Activated naive CD4-positive, alpha-beta T cell treated with anti-CD3 and anti-CD28 coated beads, Interleukin-2, amount 50 U/mL, for 24 hours (primary cell): ENCODE results near the gene CNTN5.

ENCODE experiments used
- H3K27ac Mint-ChIP-seq: one replicate; pipeline ENCODE4 v1.8.0; 2021; ENCODE audit warnings: mild to moderate bottlenecking, mixed read lengths
- H3K27me3 Mint-ChIP-seq: one replicate; pipeline ENCODE4 v1.8.0; 2021; ENCODE audit warnings: mixed read lengths
- H3K36me3 Mint-ChIP-seq: one replicate; pipeline ENCODE4 v1.8.0; 2021; ENCODE audit warnings: mixed read lengths
- H3K4me1 Mint-ChIP-seq: one replicate; pipeline ENCODE4 v1.8.0; 2021; ENCODE audit warnings: mixed read lengths
- H3K4me3 Mint-ChIP-seq: one replicate; pipeline ENCODE4 v1.8.0; 2021; ENCODE audit warnings: mild to moderate bottlenecking, mixed read lengths
- H3K9me3 Mint-ChIP-seq: one replicate; pipeline ENCODE4 v1.8.0; 2021; ENCODE audit warnings: mixed read lengths

CNTN5 gene

GRCh38 chr11:100068116-100068515, 1047.4 kb downstream of the CNTN5 start:
- H3K27ac Mint-ChIP-seq: no peak overlapping the region

DNA sequence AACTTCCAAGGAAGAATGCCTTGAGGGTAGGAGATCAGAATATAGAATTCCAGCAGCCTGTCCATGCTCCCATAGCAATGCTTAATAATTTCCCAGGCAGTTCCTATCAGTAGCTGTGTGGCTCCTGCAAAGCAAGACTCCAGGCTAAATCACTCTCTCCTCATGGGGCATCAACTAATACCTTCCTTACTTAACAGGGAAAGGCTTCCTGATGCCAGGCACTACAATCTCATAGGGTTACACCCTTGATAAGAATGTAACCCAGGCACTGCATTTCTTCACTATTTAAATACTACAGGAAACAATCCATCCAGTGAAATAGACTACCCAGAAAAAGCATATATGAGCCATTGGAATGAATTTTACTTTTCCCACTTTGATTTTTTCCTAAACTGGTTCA, 1051.4 kb downstream of the CNTN5 start:
- Mint-ChIP-seq H3K27me3 (no peaks in the 10 kb centered on the region), H3K9me3 (peaks cover 6% of the 10 kb centered on the region), H3K36me3 (no peaks in the 10 kb centered on the region), H3K4me3 (no peak overlapping the region), H3K4me1 (no peaks in the 10 kb centered on the region), H3K27ac (no peak overlapping the region)

More at GRCh38 chr11:100068116-100068515, 1047.4 kb downstream of the CNTN5 start:
- Mint-ChIP-seq H3K9me3 (no peaks in the 10 kb centered on the region), H3K27me3 (no peaks in the 10 kb centered on the region), H3K4me3 (no peak overlapping the region), H3K36me3 (no peaks in the 10 kb centered on the region), H3K4me1 (no peaks in the 10 kb centered on the region)

- Mint-ChIP-seq H3K36me3 (no peaks in the 10 kb centered on the region), H3K4me3 (no peak overlapping the region), H3K27ac (no peak overlapping the region), H3K9me3 (peaks cover 19% of the 10 kb centered on the region), H3K27me3 (no peaks in the 10 kb centered on the region), H3K4me1 (no peaks in the 10 kb centered on the region)
Measured at GRCh38 chr11:100080381-100080780, 1059.6 kb downstream of the CNTN5 start.

DNA sequence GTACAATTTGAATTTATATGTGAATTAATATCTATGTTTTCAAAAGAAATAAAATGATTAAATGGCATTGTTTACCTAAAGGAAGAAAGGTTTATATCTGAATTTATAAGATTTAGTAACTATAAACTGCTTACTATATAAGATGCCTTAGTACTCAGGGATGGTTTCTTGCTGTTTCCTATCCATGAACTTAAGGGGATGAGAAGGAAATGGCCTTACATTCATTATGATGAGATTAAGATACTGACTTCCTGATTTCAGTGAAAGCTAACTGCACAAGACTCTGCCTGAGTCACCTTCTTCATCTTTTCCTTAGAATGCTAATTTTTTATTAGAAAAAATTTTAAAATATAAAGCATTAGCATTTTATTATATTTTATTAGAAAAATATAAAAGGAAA, 1060.1 kb downstream of the CNTN5 start:
- H3K9me3 Mint-ChIP-seq: peaks cover 15% of the 10 kb centered on the region
- H3K4me3 Mint-ChIP-seq: no peak overlapping the region
- no peaks in the 10 kb centered on the region for H3K36me3 Mint-ChIP-seq
- no peak overlapping the region for H3K27ac Mint-ChIP-seq
- no peaks in the 10 kb centered on the region for H3K27me3 Mint-ChIP-seq
- H3K4me1 Mint-ChIP-seq: no peaks in the 10 kb centered on the region

DNA sequence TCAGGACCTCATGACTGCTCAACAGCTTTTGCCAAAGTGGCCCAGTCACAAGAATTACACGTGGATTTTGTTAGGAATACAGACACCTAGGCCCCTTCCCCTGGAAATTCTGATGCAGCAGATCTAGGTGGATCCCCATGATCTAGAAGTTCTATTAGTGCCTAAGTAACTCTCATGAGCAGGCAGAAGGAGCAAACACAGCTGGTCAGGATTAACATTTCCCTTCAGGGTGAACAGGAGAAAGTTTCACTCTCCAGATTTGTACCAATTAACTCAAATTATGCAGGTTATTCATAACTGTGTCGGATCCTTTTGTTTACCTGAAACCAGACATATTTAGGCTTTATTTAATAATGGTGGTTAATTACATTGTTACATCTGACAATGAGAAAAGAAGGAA, 1072.9 kb downstream of the CNTN5 start:
- Mint-ChIP-seq H3K9me3 (no peaks in the 10 kb centered on the region), H3K4me1 (no peaks in the 10 kb centered on the region), H3K36me3 (no peaks in the 10 kb centered on the region), H3K4me3 (no peak overlapping the region), H3K27me3 (no peaks in the 10 kb centered on the region), H3K27ac (no peak overlapping the region)

DNA sequence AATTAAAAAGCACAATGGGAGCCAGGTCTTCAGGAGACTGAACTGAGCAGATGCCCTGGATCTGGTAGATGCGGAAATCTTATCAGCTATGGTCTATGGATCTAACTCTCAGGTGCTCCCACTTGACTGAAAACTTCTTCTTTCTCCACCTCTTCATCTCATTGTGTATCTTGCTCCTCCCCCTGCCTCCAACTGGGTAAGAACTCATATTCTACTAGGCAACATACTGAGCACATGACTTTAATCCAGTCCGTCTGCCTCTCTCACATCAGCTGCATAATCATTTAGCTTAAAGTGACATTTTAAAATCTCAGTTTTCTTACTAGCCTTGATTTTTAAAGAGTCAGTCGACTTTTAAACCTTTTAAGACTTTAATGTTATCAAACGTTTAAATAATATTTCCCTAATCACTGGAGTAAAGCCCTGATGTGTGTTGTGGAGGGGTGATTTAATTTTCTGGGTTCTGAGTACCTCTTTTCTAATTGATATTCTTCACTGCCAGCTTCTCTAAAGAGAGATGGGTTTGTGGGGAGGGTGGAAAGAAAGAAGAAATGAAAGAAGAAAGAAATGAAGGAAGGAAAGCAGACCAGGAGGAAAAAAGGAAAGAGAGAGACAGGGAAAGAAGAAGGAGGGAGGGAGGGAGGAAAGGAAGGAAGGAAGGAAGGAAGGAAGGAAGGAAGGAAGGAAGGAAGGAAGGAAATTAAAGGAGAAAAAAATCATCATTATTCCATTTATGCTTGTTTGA, 1073.5 kb downstream of the CNTN5 start:
- Mint-ChIP-seq H3K27ac (no peak overlapping the region), H3K4me3 (no peak overlapping the region)

GRCh38 chr11:100095809-100096208, 1075.1 kb downstream of the CNTN5 start:
- H3K27ac Mint-ChIP-seq: no peak overlapping the region
- no peaks in the 10 kb centered on the region for H3K27me3 Mint-ChIP-seq
- H3K4me3 Mint-ChIP-seq: no peak overlapping the region
- H3K36me3 Mint-ChIP-seq: no peaks in the 10 kb centered on the region
- no peaks in the 10 kb centered on the region for H3K4me1 Mint-ChIP-seq
- H3K9me3 Mint-ChIP-seq: peaks cover 13% of the 10 kb centered on the region

More for the DNA sequence above, 1073.5 kb downstream of the CNTN5 start:
- H3K27me3 Mint-ChIP-seq: no peaks in the 10 kb centered on the region
- no peaks in the 10 kb centered on the region for H3K4me1 Mint-ChIP-seq
- H3K9me3 Mint-ChIP-seq: peaks cover under 1% of the 10 kb centered on the region
- H3K36me3 Mint-ChIP-seq: no peaks in the 10 kb centered on the region

- Mint-ChIP-seq H3K4me3 (no peak overlapping the region), H3K27me3 (no peaks in the 10 kb centered on the region), H3K27ac (no peak overlapping the region), H3K36me3 (no peaks in the 10 kb centered on the region), H3K4me1 (no peaks in the 10 kb centered on the region), H3K9me3 (peaks cover 24% of the 10 kb centered on the region)
Measured at GRCh38 chr11:100098560-100098959, 1077.8 kb downstream of the CNTN5 start.

DNA sequence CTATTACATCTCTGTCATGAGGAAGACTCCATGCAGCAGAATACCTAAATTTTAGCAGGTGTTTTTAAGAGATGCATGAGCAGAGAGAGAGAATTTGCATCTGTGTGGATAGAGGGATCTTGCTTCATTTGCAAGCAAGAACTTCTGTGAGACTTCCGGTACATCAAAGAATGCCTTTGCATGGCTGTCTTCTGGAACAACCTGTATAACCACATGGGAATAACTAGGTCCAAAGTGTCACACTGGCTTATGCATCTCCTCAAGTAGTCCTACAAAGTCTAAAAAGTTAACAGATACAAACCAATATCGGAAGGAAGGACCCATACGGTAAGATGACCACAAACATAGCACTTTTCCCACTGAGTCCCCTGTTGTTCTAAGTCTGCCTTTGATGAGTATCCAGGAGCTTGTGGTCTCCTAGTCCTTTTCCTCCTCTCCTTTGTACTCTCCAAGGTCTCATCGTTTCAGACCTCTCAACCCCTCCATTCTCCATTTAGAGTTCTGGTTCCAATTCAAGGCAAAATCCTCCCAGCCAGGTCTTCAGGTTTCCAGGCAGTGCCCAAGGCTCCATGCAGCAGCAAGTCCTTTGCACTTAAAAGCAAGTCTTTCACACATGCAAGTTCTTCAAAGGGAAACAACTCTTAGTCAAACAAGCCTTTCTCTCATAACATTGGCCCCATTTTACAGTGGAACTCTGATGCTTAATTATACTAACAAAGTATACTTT, 1084.7 kb downstream of the CNTN5 start:
- no peaks in the 10 kb centered on the region for H3K4me1 Mint-ChIP-seq
- no peaks in the 10 kb centered on the region for H3K27me3 Mint-ChIP-seq
- no peak overlapping the region for H3K27ac Mint-ChIP-seq
- H3K36me3 Mint-ChIP-seq: no peaks in the 10 kb centered on the region
- H3K9me3 Mint-ChIP-seq: peaks cover 33% of the 10 kb centered on the region
- no peak overlapping the region for H3K4me3 Mint-ChIP-seq

DNA sequence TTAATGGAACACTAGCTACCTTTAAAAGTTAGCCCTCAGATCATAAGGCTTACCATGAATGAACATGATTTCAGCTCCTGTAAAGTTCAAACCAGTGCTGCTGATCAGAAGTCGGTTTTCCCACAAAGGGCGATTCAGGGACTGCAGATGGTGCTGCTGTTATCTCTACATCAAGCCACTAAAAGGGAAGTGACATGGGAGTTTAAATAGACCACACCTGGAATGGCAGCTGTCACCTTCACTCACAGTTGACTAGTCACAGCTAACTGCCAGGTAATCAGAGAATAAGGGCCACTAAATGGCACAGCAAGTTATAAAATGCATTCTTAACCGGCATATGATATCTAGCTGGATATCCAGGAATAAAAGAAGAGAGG, 1085.2 kb downstream of the CNTN5 start:
- no peaks in the 10 kb centered on the region for H3K27me3 Mint-ChIP-seq
- H3K36me3 Mint-ChIP-seq: no peaks in the 10 kb centered on the region
- no peak overlapping the region for H3K27ac Mint-ChIP-seq
- H3K4me3 Mint-ChIP-seq: no peak overlapping the region
- peaks cover 28% of the 10 kb centered on the region for H3K9me3 Mint-ChIP-seq
- no peaks in the 10 kb centered on the region for H3K4me1 Mint-ChIP-seq

DNA sequence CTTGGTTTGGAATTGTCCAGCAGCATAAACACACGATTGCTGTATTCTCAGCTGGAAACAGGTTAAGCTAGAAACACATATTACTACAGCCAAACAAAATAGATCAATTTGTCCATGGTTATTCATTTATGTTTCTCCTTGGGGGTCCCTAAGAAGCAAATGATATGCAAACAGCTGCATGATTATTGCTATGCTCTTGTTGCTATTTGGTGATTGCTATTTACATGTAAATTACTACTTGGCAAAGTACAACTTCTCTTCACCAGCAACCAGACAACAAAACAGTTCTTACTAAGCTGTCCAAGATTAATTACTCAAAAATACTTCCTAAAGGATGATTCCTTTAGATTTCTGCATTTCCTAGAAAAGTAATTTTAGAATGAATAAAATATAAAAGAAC, 1098.4 kb downstream of the CNTN5 start:
- Mint-ChIP-seq H3K4me1 (no peaks in the 10 kb centered on the region), H3K36me3 (no peaks in the 10 kb centered on the region), H3K27ac (no peak overlapping the region), H3K27me3 (no peaks in the 10 kb centered on the region), H3K4me3 (no peak overlapping the region), H3K9me3 (peaks cover 18% of the 10 kb centered on the region)

GRCh38 chr11:100133114-100133513, 1112.4 kb downstream of the CNTN5 start:
- Mint-ChIP-seq H3K27me3 (no peaks in the 10 kb centered on the region), H3K4me3 (no peak overlapping the region), H3K36me3 (no peaks in the 10 kb centered on the region), H3K4me1 (no peaks in the 10 kb centered on the region), H3K9me3 (peaks cover 12% of the 10 kb centered on the region), H3K27ac (no peak overlapping the region)

- Mint-ChIP-seq H3K36me3 (no peaks in the 10 kb centered on the region), H3K4me1 (no peaks in the 10 kb centered on the region), H3K4me3 (no peak overlapping the region), H3K9me3 (no peaks in the 10 kb centered on the region), H3K27me3 (no peaks in the 10 kb centered on the region), H3K27ac (no peak overlapping the region)
Measured at GRCh38 chr11:100141201-100141600, 1120.5 kb downstream of the CNTN5 start.

DNA sequence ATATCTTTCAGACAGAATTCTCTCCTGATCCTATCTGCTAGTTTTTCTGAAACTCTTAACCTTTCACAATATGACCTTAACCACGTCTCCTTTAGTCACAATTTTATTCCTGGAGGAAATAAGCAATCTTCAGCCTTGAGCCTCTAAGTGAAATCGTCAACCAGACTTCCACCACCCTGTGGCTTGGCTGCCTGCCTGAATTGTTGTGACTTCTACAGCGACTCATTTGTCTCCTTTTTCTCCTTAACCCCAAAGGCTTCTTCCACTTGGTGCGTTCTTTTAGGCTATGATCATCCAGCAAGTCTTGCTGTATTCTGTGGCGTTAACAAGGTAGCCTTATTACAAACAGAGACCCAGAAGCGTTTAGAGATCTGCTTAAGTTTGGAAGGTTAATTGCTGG, 1131.2 kb downstream of the CNTN5 start:
- no peaks in the 10 kb centered on the region for H3K27me3 Mint-ChIP-seq
- no peaks in the 10 kb centered on the region for H3K4me1 Mint-ChIP-seq
- peaks cover 10% of the 10 kb centered on the region for H3K9me3 Mint-ChIP-seq
- no peak overlapping the region for H3K4me3 Mint-ChIP-seq
- H3K36me3 Mint-ChIP-seq: no peaks in the 10 kb centered on the region
- no peak overlapping the region for H3K27ac Mint-ChIP-seq

- Mint-ChIP-seq H3K27ac (no peak overlapping the region), H3K36me3 (no peaks in the 10 kb centered on the region), H3K4me3 (no peak overlapping the region), H3K9me3 (peaks cover 6% of the 10 kb centered on the region), H3K4me1 (no peaks in the 10 kb centered on the region), H3K27me3 (no peaks in the 10 kb centered on the region)
Measured at GRCh38 chr11:100152766-100153165, 1132.0 kb downstream of the CNTN5 start.

DNA sequence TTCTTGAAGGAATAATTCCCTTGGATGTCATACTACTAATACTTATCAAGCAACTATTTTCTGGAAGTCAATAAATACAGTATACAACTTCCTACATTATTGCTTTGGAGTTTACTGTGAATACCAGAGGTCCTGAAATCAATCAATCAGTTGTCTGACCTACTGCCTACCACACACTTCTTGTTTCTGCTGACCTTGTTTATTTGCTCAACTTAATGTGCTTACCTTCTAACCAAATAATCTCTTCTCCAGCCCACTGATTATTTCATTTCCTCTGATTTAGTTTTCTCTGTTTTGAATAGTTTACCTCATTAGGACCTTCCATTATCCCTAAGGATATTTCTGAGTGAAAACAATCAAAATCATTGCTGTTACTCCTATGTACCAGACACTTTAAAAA, 1142.7 kb downstream of the CNTN5 start:
- H3K27ac Mint-ChIP-seq: no peak overlapping the region

More for the DNA sequence above, 1142.7 kb downstream of the CNTN5 start:
- no peaks in the 10 kb centered on the region for H3K9me3 Mint-ChIP-seq
- no peaks in the 10 kb centered on the region for H3K4me1 Mint-ChIP-seq
- H3K27me3 Mint-ChIP-seq: no peaks in the 10 kb centered on the region
- no peak overlapping the region for H3K4me3 Mint-ChIP-seq
- no peaks in the 10 kb centered on the region for H3K36me3 Mint-ChIP-seq
